Right atrium auricular region (tissue), 2 donors: ENCODE results near the gene NOL8. TPM values are rescaled to one million over a fixed set of nuclear protein-coding genes. Genes with fewer than 3 reads are reported as not detected.

Experiments
- DNase-seq: peaks from one replicate; pipeline ENCODE4 v3.0.0-alpha.2; 2019; ENCODE audit warnings: low spot score
- H3K27ac ChIP-seq, 2 donors: fragments of 200-600 bp; sonication (generic); 1 replicate in 1 of 2; 2 replicates in 1 of 2; pipeline ENCODE4 v1.5.1; 2016 to 2019
- H3K27me3 ChIP-seq, 2 donors: fragments of 200-600 bp; sonication (generic); one replicate each; pipeline versions ENCODE4 v1.5.1 to v1.6.0; 2017 to 2019
- H3K36me3 ChIP-seq: fragments of 200-600 bp; sonication (generic); one replicate; pipeline ENCODE4 v1.5.1; 2016
- H3K4me1 ChIP-seq, 2 donors: fragments of 200-600 bp; sonication (generic); one replicate each; pipeline versions ENCODE4 v1.5.1 to v1.6.0; 2017 to 2019
- H3K4me3 ChIP-seq, 2 donors: fragments of 200-600 bp; sonication (generic); 1 replicate in 1 of 2; 2 replicates in 1 of 2; pipeline ENCODE4 v1.5.1; 2017 to 2019; ENCODE audit warnings: mild to moderate bottlenecking in 1 of 2, moderate library complexity in 1 of 2
- H3K9me3 ChIP-seq, 2 donors: fragments of 200-600 bp; sonication (generic); one replicate each; pipeline ENCODE4 v1.5.1; 2019
- total RNA-seq, 2 donors: library from RNA; depleted of rRNA; stranded (reverse); fragments of >200 nt; gene quantifications; one replicate each; pipeline ENCODE4 v1.1.0, GENCODE V29; 2016
- TF ChIP-seq, protein P1 (sequence below), 2 donors: fragments of 200-600 bp; sonication (generic); IDR thresholded peaks; one replicate each; pipeline ENCODE4 v1.5.1; 2019; ENCODE audit warnings: antibody characterized with exemption in 2 of 2

NOL8 gene
- total RNA-seq, 2 donors from 2014 or later = 11.4 to 12.3 TPM

DNA sequence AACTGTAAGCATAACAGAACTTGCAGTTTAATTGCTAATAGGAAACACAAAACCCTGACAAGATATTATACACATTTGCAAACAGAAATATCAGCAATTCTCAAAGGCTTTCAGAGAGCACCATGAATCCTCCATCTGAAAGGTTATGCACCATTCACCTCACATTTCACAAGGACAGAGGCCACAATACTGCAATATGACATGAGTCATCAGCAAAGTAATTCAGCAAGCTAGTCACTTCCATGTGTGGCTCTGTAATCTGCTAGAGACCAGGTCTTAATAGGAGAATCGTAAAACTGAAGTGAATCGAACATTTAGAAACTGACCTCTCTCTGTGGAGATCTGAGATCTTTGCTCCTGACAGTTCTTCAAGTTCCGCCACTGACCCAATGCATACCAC is 60.0 kb downstream of the NOL8 start:
- Histone ChIP-seq H3K27me3 (no peaks in the 10 kb centered on the region), H3K4me3 (no peak overlapping the region), H3K27ac (no peak overlapping the region), H3K4me1 (no peaks in the 10 kb centered on the region), H3K9me3 (no peaks in the 10 kb centered on the region), H3K36me3 (peaks cover 99% of the 10 kb centered on the region)
- DNase-seq = no peak
- TF ChIP-seq, protein P1, sequence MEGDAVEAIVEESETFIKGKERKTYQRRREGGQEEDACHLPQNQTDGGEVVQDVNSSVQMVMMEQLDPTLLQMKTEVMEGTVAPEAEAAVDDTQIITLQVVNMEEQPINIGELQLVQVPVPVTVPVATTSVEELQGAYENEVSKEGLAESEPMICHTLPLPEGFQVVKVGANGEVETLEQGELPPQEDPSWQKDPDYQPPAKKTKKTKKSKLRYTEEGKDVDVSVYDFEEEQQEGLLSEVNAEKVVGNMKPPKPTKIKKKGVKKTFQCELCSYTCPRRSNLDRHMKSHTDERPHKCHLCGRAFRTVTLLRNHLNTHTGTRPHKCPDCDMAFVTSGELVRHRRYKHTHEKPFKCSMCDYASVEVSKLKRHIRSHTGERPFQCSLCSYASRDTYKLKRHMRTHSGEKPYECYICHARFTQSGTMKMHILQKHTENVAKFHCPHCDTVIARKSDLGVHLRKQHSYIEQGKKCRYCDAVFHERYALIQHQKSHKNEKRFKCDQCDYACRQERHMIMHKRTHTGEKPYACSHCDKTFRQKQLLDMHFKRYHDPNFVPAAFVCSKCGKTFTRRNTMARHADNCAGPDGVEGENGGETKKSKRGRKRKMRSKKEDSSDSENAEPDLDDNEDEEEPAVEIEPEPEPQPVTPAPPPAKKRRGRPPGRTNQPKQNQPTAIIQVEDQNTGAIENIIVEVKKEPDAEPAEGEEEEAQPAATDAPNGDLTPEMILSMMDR (IDR thresholded peaks at IDR 0.05) = no peak

DNA sequence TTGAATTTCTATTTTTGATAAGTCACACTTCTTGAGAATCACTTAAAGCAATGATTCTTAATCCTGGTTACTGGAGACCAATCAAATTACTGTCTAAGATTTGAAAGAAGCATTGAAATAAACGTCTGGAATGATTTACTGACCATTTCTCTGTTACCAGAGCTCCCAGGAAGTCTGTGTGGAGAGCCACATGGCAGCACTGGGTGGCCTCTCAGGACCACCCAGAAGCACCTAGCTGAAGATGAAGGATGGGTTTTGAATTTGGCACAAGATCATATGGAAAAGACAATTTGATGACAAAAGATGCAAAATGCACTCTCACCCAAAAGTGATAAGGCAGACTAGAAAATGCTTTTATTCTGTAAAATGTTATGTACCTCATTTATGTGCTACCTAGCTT is 62.0 kb downstream of the NOL8 start:
- DNase-seq = no peak
- Histone ChIP-seq H3K4me1 (no peaks in the 10 kb centered on the region), H3K4me3 (no peak overlapping the region), H3K27me3 (no peaks in the 10 kb centered on the region), H3K9me3 (no peaks in the 10 kb centered on the region), H3K36me3 (peaks cover 98% of the 10 kb centered on the region), H3K27ac (no peak overlapping the region)
- TF ChIP-seq, protein P1 (IDR thresholded peaks at IDR 0.05) = no peak

DNA sequence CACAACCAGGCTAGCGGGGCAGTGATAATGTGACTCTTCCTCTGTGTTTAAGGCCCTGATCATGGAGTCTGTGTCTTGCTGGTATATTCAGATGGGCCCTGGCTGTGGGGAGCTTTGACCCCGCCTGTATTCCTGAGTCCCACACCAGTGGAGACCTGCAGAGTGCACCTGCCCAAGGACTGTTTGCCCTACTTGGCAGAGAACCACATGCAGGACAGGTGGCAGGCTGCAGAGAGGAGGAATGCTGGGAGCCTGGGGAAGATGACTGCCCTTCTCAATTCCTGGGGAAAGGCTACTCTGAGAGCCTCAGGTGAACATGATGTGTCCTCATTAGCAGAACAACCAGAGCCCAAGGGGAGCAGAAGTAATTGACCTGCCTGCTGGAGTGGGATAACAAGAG is 67.8 kb downstream of the NOL8 start:
- TF ChIP-seq, protein P1 (IDR thresholded peaks at IDR 0.05) = no peak
- Histone ChIP-seq H3K36me3 (peaks cover 95% of the 10 kb centered on the region), H3K27me3 (no peaks in the 10 kb centered on the region), H3K27ac (no peak overlapping the region), H3K4me3 (no peak overlapping the region), H3K9me3 (no peaks in the 10 kb centered on the region), H3K4me1 (no peaks in the 10 kb centered on the region)
- no peak for DNase-seq

DNA sequence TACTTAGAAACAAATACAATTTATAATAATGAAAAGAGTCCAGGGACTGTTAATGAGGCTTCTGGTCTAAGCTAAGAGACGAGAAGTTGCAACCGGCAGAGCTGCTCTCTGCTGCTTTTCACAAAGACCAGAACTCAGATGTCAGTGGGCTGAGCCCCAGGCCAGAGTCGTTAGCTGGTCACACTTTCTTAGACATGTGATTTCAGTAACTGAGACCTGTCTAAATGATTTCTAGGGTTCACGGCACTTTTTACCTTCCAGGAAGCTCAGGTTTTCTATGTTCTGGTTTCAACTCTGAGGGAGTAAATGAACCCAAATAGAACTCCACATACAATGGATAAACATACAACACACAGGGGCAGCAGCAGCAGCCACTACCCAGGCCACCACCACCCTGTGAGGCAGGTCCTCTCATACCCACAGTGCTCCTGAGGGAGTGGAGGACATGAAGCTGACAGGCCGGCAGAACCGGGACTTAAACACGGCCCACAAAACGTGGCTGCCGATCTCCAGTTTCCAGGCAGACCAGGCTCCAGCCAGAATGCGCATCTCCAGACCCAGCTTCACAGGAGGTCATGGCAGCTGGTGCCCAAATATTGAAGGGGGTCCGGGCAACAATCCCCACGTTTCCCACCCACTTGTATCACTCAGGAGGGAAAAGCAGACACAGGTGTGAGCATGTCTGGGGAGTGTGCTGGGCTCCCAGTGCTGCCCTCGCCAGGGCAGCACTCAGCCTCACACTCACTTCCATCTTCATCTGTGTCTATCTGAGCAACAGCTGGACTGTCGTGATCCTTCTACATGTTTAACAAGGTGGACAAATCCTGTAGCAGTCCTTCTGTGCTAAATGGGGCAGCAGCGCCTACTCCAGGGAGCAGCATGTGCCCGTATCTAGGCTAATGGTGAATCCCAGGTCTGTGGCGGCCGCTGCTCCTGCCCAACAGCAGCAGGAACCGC is 70.5 kb downstream of the NOL8 start:
- H3K4me3 ChIP-seq = no peak overlapping the region
- no peak for DNase-seq
- no peaks in the 10 kb centered on the region for H3K27me3 ChIP-seq
- H3K27ac ChIP-seq = no peak overlapping the region
- TF ChIP-seq, protein P1 (IDR thresholded peaks at IDR 0.05) = no peak
- H3K4me1 ChIP-seq = no peaks in the 10 kb centered on the region
- H3K9me3 ChIP-seq = no peaks in the 10 kb centered on the region
- peaks cover 96% of the 10 kb centered on the region for H3K36me3 ChIP-seq

DNA sequence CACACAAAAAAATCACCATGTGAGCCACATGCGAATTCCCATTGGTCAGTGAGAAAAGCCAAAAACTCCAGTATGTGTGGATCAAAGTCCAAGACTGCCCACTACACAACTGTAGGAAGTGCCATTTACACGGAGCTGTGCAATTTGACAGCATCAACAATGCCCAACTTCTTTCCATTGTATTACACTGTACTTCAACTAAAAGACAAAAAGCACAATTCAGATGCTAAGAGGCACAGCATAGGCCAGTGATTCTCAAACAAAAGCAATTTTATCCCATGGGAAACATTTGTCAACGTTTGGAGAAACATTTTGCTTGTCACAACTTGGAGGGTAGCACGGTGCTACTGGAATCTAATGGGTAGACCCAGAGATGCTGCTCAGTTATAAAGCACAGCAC is 71.5 kb downstream of the NOL8 start:
- no peaks in the 10 kb centered on the region for H3K4me1 ChIP-seq
- peaks cover 95% of the 10 kb centered on the region for H3K36me3 ChIP-seq
- no peaks in the 10 kb centered on the region for H3K9me3 ChIP-seq
- H3K4me3 ChIP-seq = no peak overlapping the region
- H3K27me3 ChIP-seq = no peaks in the 10 kb centered on the region
- H3K27ac ChIP-seq = no peak overlapping the region
- TF ChIP-seq, protein P1 (IDR thresholded peaks at IDR 0.05) = no peak
- no peak for DNase-seq
